ENCODE measurements around the gene HDDC3.

The HDDC3 gene

DNA sequence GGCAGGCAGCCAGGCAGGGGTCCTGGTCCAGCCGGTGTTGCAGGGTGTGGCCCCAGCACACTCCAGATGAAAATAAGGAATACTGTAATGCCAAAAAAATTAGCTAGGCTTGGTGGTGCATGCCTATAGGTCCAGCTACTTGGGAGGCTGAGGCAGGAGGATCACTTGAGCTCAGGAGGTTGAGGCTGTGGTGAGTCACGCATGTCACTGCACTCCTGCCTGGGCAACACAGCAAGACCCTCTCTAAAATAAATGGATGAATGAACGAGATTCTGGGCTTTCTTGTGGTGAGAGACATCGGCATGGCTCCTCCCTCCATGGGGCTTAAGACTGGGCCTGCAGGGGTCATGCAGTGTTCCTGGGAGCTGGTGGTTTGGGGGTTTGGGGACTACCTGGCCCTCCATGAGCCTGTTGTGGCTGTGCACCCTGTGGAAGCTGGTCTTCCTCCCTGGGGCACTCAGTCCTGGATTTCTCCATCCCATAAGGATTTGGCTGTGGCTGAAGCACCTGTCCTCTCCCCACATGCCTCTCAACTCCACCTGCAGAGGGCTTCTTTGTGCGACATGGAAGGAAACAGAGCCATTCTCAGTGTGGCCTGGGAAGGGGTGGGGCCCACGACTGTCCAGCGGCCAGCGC, 14.7 kb upstream of the HDDC3 start:
- CTCF ChIA-PET = interaction anchor here (3.8 kb wide), 1 partner anchor 14 kb away, joined by 26 read pairs; the partner anchor contains the start of genes HDDC3 and UNC45A
- POLR2A ChIA-PET = interaction anchor here (1.3 to 3.6 kb wide), 3 partner anchors 8 to 15 kb away, joined by 6 to 22 read pairs (median 17); partner anchors contain the start of genes HDDC3, RCCD1 and UNC45A
- no peak for DNase-seq (ENCODE audit: extremely low spot score)
- TF ChIP-seq FOXM1 (IDR thresholded peaks at IDR 0.05; ENCODE audit: borderline replicate concordance) (no peak), TARDBP (IDR thresholded peaks at IDR 0.05) (no peak), ARNT (IDR thresholded peaks at IDR 0.05) (no peak), SUZ12 (IDR thresholded peaks at IDR 0.05) (no peak), NFRKB (IDR thresholded peaks at IDR 0.05) (no peak), L3MBTL2 (conservative IDR thresholded peaks at IDR 0.05) (no peak), HDGF (IDR thresholded peaks at IDR 0.05; ENCODE audit: borderline replicate concordance) (no peak), SP1 (IDR thresholded peaks at IDR 0.05) (no peak), FOXA1 (IDR thresholded peaks at IDR 0.05) (no peak), LEF1 (IDR thresholded peaks at IDR 0.05; ENCODE audit: borderline replicate concordance) (no peak), FOXK2 (IDR thresholded peaks at IDR 0.05) (no peak), ZNF384 (IDR thresholded peaks at IDR 0.05) (no peak), CTBP1 (IDR thresholded peaks at IDR 0.05; ENCODE audit: borderline replicate concordance) (no peak), ELF4 (IDR thresholded peaks at IDR 0.05) (no peak), BHLHE40 (IDR thresholded peaks at IDR 0.05; ENCODE audit: borderline replicate concordance) (no peak)
- TF ChIP-seq, protein P1, sequence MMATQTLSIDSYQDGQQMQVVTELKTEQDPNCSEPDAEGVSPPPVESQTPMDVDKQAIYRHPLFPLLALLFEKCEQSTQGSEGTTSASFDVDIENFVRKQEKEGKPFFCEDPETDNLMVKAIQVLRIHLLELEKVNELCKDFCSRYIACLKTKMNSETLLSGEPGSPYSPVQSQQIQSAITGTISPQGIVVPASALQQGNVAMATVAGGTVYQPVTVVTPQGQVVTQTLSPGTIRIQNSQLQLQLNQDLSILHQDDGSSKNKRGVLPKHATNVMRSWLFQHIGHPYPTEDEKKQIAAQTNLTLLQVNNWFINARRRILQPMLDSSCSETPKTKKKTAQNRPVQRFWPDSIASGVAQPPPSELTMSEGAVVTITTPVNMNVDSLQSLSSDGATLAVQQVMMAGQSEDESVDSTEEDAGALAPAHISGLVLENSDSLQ (IDR thresholded peaks at IDR 0.05) = no peak

DNA sequence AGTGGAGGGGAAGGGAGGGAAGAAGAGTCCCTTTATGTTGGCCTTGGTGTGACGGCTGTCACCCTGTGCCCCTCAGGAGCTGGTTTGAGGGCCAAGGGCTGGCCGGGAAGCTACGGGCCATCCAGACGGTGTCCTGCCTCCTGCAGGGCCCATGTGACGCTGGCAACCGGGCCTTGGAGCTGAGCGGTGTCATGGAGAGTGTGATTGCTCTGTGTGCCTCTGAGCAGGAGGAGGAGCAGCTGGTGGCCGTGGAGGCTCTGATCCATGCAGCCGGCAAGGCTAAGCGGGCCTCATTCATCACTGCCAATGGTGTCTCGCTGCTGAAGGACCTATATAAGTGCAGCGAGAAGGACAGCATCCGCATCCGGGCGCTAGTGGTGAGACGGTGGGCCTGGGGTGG, 14.2 kb upstream of the HDDC3 start:
- CTCF ChIA-PET = interaction anchor here (3.8 kb wide), 1 partner anchor 13 kb away, joined by 26 read pairs; the partner anchor contains the start of genes HDDC3 and UNC45A
- DNase-seq (ENCODE audit: extremely low spot score) = no peak
- POLR2A ChIA-PET = interaction anchor here (0.5 to 3.6 kb wide), 4 partner anchors 8 to 29 kb away, joined by 3 to 22 read pairs (median 12); partner anchors contain the start of genes HDDC3, RCCD1 and UNC45A
- TF ChIP-seq BHLHE40 (IDR thresholded peaks at IDR 0.05; ENCODE audit: borderline replicate concordance) = no peak
- TF ChIP-seq SP1 (IDR thresholded peaks at IDR 0.05) = no peak
- no peak for TF ChIP-seq HDGF (IDR thresholded peaks at IDR 0.05; ENCODE audit: borderline replicate concordance)
- TF ChIP-seq ZNF384 (IDR thresholded peaks at IDR 0.05) = no peak

GRCh38 chr15:90945091-90945490, 12.7 kb upstream of the HDDC3 start:
- ChIA-PET CTCF (interaction anchor here (1.2 to 3.8 kb wide), 2 partner anchors 11 to 12 kb away, joined by 5 to 26 read pairs; partner anchors contain the start of genes HDDC3 and UNC45A), POLR2A (interaction anchor here (1.7 to 2.1 kb wide), 2 partner anchors 8 to 10 kb away, joined by 5 to 9 read pairs; partner anchors contain the start of gene UNC45A)
- TF ChIP-seq LEF1 (IDR thresholded peaks at IDR 0.05; ENCODE audit: borderline replicate concordance) (no peak), SP1 (IDR thresholded peaks at IDR 0.05) (no peak), CTBP1 (IDR thresholded peaks at IDR 0.05; ENCODE audit: borderline replicate concordance) (no peak), TARDBP (IDR thresholded peaks at IDR 0.05) (no peak), ZNF384 (IDR thresholded peaks at IDR 0.05) (no peak), FOXM1 (IDR thresholded peaks at IDR 0.05; ENCODE audit: borderline replicate concordance) (no peak), HDGF (IDR thresholded peaks at IDR 0.05; ENCODE audit: borderline replicate concordance) (no peak), L3MBTL2 (conservative IDR thresholded peaks at IDR 0.05) (no peak), FOXK2 (IDR thresholded peaks at IDR 0.05) (no peak), NFRKB (IDR thresholded peaks at IDR 0.05) (no peak), BHLHE40 (IDR thresholded peaks at IDR 0.05; ENCODE audit: borderline replicate concordance) (no peak), ARNT (IDR thresholded peaks at IDR 0.05) (no peak)
- TF ChIP-seq, protein P1 (IDR thresholded peaks at IDR 0.05) = no peak
- no peak for DNase-seq (ENCODE audit: extremely low spot score)

GRCh38 chr15:90942354-90943120, 10.2 kb upstream of the HDDC3 start:
- CTCF ChIA-PET = interaction anchor here (0.7 to 3.1 kb wide), 3 partner anchors 8 to 14 kb away, joined by 3 to 13 read pairs (median 12); partner anchors contain the start of genes HDDC3 and UNC45A
- POLR2A ChIA-PET = interaction anchor here (1.5 to 4.0 kb wide), 3 partner anchors 10 to 12 kb away, joined by 5 to 21 read pairs (median 5); partner anchors contain the start of genes HDDC3 and RCCD1
- DNase-seq (ENCODE audit: extremely low spot score) = no peak
- TF ChIP-seq FOXA1 (IDR thresholded peaks at IDR 0.05) (no peak), L3MBTL2 (conservative IDR thresholded peaks at IDR 0.05) (no peak), TARDBP (IDR thresholded peaks at IDR 0.05) (no peak), BHLHE40 (IDR thresholded peaks at IDR 0.05; ENCODE audit: borderline replicate concordance) (no peak), ZNF384 (IDR thresholded peaks at IDR 0.05) (no peak), CTBP1 (IDR thresholded peaks at IDR 0.05; ENCODE audit: borderline replicate concordance) (no peak), FOXK2 (IDR thresholded peaks at IDR 0.05) (no peak), FOXM1 (IDR thresholded peaks at IDR 0.05; ENCODE audit: borderline replicate concordance) (no peak), ELF4 (IDR thresholded peaks at IDR 0.05) (no peak), SP1 (IDR thresholded peaks at IDR 0.05) (no peak), ARNT (IDR thresholded peaks at IDR 0.05) (no peak)
- TF ChIP-seq, protein P1 (IDR thresholded peaks at IDR 0.05) = no peak

- TF ChIP-seq L3MBTL2 (conservative IDR thresholded peaks at IDR 0.05) (no peak), SP1 (IDR thresholded peaks at IDR 0.05) (no peak), FOXK2 (IDR thresholded peaks at IDR 0.05) (no peak), FOXM1 (IDR thresholded peaks at IDR 0.05; ENCODE audit: borderline replicate concordance) (no peak), CTBP1 (IDR thresholded peaks at IDR 0.05; ENCODE audit: borderline replicate concordance) (no peak)
- POLR2A ChIA-PET = interaction anchor here (1.3 to 4.0 kb wide), 2 partner anchors 9 to 13 kb away, joined by 6 to 21 read pairs; partner anchors contain the start of genes HDDC3 and RCCD1
- DNase-seq (ENCODE audit: extremely low spot score) = no peak
- CTCF ChIA-PET = interaction anchor here (3.1 kb wide), 1 partner anchor 9 kb away, joined by 13 read pairs; the partner anchor contains the start of gene HDDC3
Measured at GRCh38 chr15:90941038-90941437, 8.7 kb upstream of the HDDC3 start.

Data from HEK293T (cell line).